Activated T-cell treated with anti-CD3 and anti-CD28 coated beads, Interleukin-2, amount 50 U/mL, for 4 hours (primary cell): ENCODE results near the gene SGPP1. TPM values are rescaled to one million over a fixed set of nuclear protein-coding genes. Genes with fewer than 3 reads are reported as not detected.
"Not testable (repeated sequence)": the region's sequence is repeated elsewhere in the genome, so short reads cannot be mapped to it uniquely, and the experiment has no call there.

Experiments
- ATAC-seq, 2 donors: fragments of 200-7000 bp; cut with Tn5 transposase; one replicate each; pipeline ENCODE4 v1.10.0; 2021
- DNase-seq: peaks from one replicate; pipeline ENCODE4 v3.0.0-alpha.2; 2020
- H3K27me3 Mint-ChIP-seq: one replicate; pipeline ENCODE4 v1.8.0; 2021; ENCODE audit warnings: low read depth, mixed read lengths
- H3K36me3 Mint-ChIP-seq: one replicate; pipeline ENCODE4 v1.8.0; 2022; ENCODE audit warnings: mixed read lengths; ENCODE audit not compliant: insufficient read depth
- H3K4me1 Mint-ChIP-seq: one replicate; pipeline ENCODE4 v1.8.0; 2021; ENCODE audit warnings: low read depth, mixed read lengths
- H3K4me3 Mint-ChIP-seq: one replicate; pipeline ENCODE4 v1.8.0; 2021; ENCODE audit warnings: mild to moderate bottlenecking, moderate library complexity, mixed read lengths
- H3K9me3 Mint-ChIP-seq: one replicate; pipeline ENCODE4 v1.8.0; 2021; ENCODE audit warnings: mixed read lengths
- total RNA-seq, 3 donors: library from RNA; stranded (reverse); gene quantifications; one replicate each; pipeline ENCODE4 v1.2.1, GENCODE V29; 2021

SGPP1 gene
- total RNA-seq, 3 donors from 2014 or later: 12.0 to 13.5 (median 12.8) TPM

- Mint-ChIP-seq H3K36me3 (peaks cover 3% of the 10 kb centered on the region), H3K27me3 (no peaks in the 10 kb centered on the region), H3K9me3 (no peaks in the 10 kb centered on the region), H3K4me1 (no peaks in the 10 kb centered on the region), H3K4me3 (no peak overlapping the region)
- DNase-seq (no peak), ATAC-seq (no peak)
Observed at GRCh38 chr14:63673255-63673654, 54.6 kb downstream of the SGPP1 start.

- H3K4me1 Mint-ChIP-seq: no peaks in the 10 kb centered on the region
- H3K36me3 Mint-ChIP-seq: peaks cover 3% of the 10 kb centered on the region
- no peaks in the 10 kb centered on the region for H3K27me3 Mint-ChIP-seq
- no peaks in the 10 kb centered on the region for H3K9me3 Mint-ChIP-seq
- ATAC-seq (no peak), DNase-seq (no peak)
- H3K4me3 Mint-ChIP-seq: no peak overlapping the region
Observed at GRCh38 chr14:63672417-63673180, 55.3 kb downstream of the SGPP1 start.

- ATAC-seq (no peak), DNase-seq (no peak)
- no peak overlapping the region for H3K4me3 Mint-ChIP-seq
- no peaks in the 10 kb centered on the region for H3K4me1 Mint-ChIP-seq
- no peaks in the 10 kb centered on the region for H3K9me3 Mint-ChIP-seq
- H3K27me3 Mint-ChIP-seq: no peaks in the 10 kb centered on the region
- peaks cover 1% of the 10 kb centered on the region for H3K36me3 Mint-ChIP-seq
Observed at GRCh38 chr14:63671987-63672386, 55.9 kb downstream of the SGPP1 start.

DNA sequence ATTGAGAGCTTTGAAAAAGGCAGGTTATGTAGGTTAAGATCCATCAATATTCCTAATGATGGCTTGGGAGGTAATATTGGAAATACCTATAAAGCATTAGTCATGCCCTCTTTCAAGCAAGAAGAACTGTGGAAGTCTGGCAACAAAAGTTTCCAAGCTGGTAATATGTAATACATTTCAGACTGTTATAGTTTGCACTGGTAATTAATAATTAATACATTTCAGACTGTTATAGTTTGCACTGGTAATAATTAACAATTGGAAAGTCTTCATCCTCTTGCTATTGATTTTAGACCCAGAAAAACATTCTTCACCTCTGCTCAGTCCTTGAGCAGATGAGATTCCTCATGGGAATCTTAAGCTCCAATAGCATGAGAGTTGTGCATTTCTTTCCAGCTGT is 57.2 kb downstream of the SGPP1 start:
- no peak for ATAC-seq

GRCh38 chr14:63666335-63666734 is 61.5 kb downstream of the SGPP1 start:
- no peak for DNase-seq
- no peaks in the 10 kb centered on the region for H3K27me3 Mint-ChIP-seq
- no peaks in the 10 kb centered on the region for H3K4me1 Mint-ChIP-seq
- H3K9me3 Mint-ChIP-seq: no peaks in the 10 kb centered on the region
- no peak overlapping the region for H3K4me3 Mint-ChIP-seq
- H3K36me3 Mint-ChIP-seq: no peaks in the 10 kb centered on the region
- no peak for ATAC-seq

More for the DNA sequence above, 57.2 kb downstream of the SGPP1 start:
- Mint-ChIP-seq H3K4me1 (no peaks in the 10 kb centered on the region), H3K36me3 (peaks cover 1% of the 10 kb centered on the region), H3K4me3 (no peak overlapping the region), H3K9me3 (no peaks in the 10 kb centered on the region), H3K27me3 (no peaks in the 10 kb centered on the region)
- no peak for DNase-seq

- no peaks in the 10 kb centered on the region for H3K9me3 Mint-ChIP-seq
- no peak for DNase-seq
- no peaks in the 10 kb centered on the region for H3K27me3 Mint-ChIP-seq
- peaks cover 2% of the 10 kb centered on the region for H3K36me3 Mint-ChIP-seq
- no peak for ATAC-seq
- no peak overlapping the region for H3K4me3 Mint-ChIP-seq
- no peaks in the 10 kb centered on the region for H3K4me1 Mint-ChIP-seq
Observed at GRCh38 chr14:63663428-63664341, 64.2 kb downstream of the SGPP1 start.

- H3K4me3 Mint-ChIP-seq: no peak overlapping the region
- H3K4me1 Mint-ChIP-seq: no peaks in the 10 kb centered on the region
- ATAC-seq (no peak), DNase-seq (no peak)
- H3K36me3 Mint-ChIP-seq: peaks cover 2% of the 10 kb centered on the region
- no peaks in the 10 kb centered on the region for H3K27me3 Mint-ChIP-seq
- H3K9me3 Mint-ChIP-seq: no peaks in the 10 kb centered on the region
Observed at GRCh38 chr14:63662776-63663175, 65.1 kb downstream of the SGPP1 start.

GRCh38 chr14:63661881-63662280 is 66.0 kb downstream of the SGPP1 start:
- ATAC-seq, H3K4me1 Mint-ChIP-seq, DNase-seq, H3K27me3 Mint-ChIP-seq, H3K36me3 Mint-ChIP-seq, H3K9me3 Mint-ChIP-seq, H3K4me3 Mint-ChIP-seq: not testable (repeated sequence)

DNA sequence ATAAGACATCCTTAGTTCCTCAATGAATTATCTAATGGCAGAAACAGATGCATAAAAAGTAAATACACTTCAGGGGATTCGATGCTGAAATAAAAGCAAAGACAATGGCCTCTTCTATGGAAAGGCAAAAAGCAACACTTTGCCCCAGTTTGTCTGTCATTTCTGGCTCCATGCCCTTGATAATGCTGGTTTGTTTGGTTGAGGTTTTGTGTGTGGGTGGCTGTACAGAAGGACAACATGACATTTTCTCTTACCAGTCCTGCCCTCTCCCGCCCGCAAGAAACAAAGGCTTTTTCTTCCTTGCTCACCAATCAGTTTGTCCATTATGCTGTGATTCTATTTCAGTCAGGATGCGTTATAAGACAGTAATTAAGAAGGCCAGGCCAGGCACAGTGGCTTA is 68.1 kb downstream of the SGPP1 start:
- no peak overlapping the region for H3K4me3 Mint-ChIP-seq
- peaks cover 12% of the 10 kb centered on the region for H3K36me3 Mint-ChIP-seq
- no peaks in the 10 kb centered on the region for H3K4me1 Mint-ChIP-seq
- H3K27me3 Mint-ChIP-seq: no peaks in the 10 kb centered on the region
- ATAC-seq: no peak
- H3K9me3 Mint-ChIP-seq: no peaks in the 10 kb centered on the region
- no peak for DNase-seq

GRCh38 chr14:63656194-63656593 is 71.7 kb downstream of the SGPP1 start:
- no peaks in the 10 kb centered on the region for H3K27me3 Mint-ChIP-seq
- DNase-seq (no peak), ATAC-seq (no peak)
- no peaks in the 10 kb centered on the region for H3K9me3 Mint-ChIP-seq
- peaks cover 15% of the 10 kb centered on the region for H3K36me3 Mint-ChIP-seq
- peaks cover 11% of the 10 kb centered on the region for H3K4me1 Mint-ChIP-seq
- no peak overlapping the region for H3K4me3 Mint-ChIP-seq

- no peak for DNase-seq
- peaks cover 15% of the 10 kb centered on the region for H3K36me3 Mint-ChIP-seq
- peaks cover 21% of the 10 kb centered on the region for H3K4me1 Mint-ChIP-seq
- no peaks in the 10 kb centered on the region for H3K27me3 Mint-ChIP-seq
- H3K9me3 Mint-ChIP-seq: no peaks in the 10 kb centered on the region
- no peak for ATAC-seq
- H3K4me3 Mint-ChIP-seq: no peak overlapping the region
Observed at GRCh38 chr14:63654936-63655335, 72.9 kb downstream of the SGPP1 start.

DNA sequence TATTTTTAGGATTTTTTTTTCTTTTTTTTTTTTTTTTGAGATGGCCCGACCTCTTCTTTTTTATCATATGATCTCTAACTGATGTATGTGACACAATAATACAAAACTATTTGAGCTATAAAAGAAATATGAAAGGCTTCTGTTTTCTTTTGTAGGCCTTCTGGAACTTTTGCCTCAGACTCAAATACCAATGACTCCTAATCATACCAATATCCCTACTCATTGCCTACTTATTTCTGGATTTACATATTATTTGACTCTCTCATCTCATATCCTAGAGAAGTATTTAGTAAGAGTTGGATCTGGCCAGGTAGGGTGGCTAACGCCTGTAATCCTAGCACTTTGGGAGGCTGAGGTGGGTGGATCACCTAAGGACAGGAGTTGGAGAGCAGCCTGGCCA is 73.5 kb downstream of the SGPP1 start:
- Mint-ChIP-seq H3K4me1 (peaks cover 25% of the 10 kb centered on the region), H3K9me3 (no peaks in the 10 kb centered on the region), H3K27me3 (no peaks in the 10 kb centered on the region), H3K4me3 (no peak overlapping the region), H3K36me3 (peaks cover 12% of the 10 kb centered on the region)
- ATAC-seq (no peak), DNase-seq (no peak)

DNA sequence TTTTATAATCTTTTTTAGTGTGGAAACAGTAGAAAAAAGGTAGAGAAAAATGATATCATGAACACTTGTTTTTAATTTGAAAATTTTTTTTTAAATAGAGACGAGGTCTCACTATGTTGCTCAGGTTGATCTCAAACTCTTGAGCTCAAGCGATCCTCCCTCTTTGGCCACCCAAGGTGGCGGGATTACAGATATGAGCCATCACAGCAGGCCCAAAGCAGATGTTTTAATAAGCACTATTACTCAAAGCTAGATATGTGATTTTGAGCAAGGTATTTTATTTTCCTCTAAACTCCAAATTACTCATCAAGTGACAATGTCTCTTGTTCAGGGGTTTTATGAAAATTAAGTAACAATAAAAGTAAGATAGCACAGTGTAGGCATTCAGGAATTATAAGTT is 75.5 kb downstream of the SGPP1 start:
- peaks cover 16% of the 10 kb centered on the region for H3K36me3 Mint-ChIP-seq
- DNase-seq (no peak), ATAC-seq (no peak)
- no peak overlapping the region for H3K4me3 Mint-ChIP-seq
- peaks cover 31% of the 10 kb centered on the region for H3K4me1 Mint-ChIP-seq
- no peaks in the 10 kb centered on the region for H3K9me3 Mint-ChIP-seq
- no peaks in the 10 kb centered on the region for H3K27me3 Mint-ChIP-seq

GRCh38 chr14:63650256-63650952 is 77.5 kb downstream of the SGPP1 start:
- peak overlapping the region; percentile 59 for H3K4me3 Mint-ChIP-seq
- H3K36me3 Mint-ChIP-seq: peaks cover 6% of the 10 kb centered on the region
- peaks cover 37% of the 10 kb centered on the region for H3K4me1 Mint-ChIP-seq
- H3K9me3 Mint-ChIP-seq: no peaks in the 10 kb centered on the region
- ATAC-seq (peak; percentile 92 to 95), DNase-seq (peak; percentile 38)
- no peaks in the 10 kb centered on the region for H3K27me3 Mint-ChIP-seq
